Fibroblast of the conjunctiva (primary cell): ENCODE results near the gene HOXD8.

Experiments used
- DNase-seq: peaks from one replicate; pipeline ENCODE4 v3.0.0-alpha.2; 2010; ENCODE audit warnings: low read depth

The HOXD8 gene

DNA sequence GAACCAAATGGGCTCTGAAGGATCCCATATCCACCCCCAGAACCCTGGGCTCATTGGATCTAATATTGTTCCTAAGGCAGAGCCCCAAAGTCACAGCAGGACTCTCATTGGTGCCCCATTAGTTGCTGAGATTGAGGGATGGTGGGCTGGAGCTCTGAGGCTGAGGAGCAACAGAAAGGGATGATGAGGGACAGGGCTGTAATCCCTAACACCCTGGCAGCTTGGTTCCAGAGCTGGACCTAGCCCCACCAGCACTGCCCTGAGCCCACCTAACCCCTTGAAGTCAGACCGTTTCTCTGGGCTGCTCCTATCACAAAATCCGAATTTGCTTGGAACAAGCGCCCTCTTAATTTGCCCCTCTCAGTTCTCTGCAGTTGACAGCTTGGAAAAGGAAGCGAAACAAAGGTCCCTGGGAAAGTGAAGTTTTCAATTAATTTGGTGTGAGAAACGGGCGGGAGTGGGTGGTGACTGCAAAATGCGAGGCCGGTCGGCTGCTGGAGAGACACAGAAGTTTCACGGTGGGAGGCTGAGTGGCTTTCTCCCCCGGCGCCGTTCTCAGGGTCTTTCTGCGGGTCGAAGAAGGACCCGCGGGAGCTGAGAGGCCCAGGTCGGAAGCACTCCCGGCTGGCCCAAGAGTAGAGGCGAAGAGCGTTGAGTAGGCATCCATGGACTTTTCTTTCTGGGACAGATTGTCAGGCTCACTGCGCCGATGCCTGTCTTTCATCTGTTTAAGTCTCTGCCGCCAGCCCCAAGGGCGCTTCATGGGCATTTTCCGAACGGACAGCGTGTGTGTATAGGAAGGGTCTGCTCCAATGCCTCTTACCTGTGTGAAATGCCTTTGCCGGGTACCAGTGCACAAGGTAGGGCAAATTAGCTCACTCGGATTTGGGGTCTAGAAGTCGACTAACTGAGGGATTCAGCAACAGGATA is 37.9 kb upstream of the HOXD8 start:
- no peak for DNase-seq

DNA sequence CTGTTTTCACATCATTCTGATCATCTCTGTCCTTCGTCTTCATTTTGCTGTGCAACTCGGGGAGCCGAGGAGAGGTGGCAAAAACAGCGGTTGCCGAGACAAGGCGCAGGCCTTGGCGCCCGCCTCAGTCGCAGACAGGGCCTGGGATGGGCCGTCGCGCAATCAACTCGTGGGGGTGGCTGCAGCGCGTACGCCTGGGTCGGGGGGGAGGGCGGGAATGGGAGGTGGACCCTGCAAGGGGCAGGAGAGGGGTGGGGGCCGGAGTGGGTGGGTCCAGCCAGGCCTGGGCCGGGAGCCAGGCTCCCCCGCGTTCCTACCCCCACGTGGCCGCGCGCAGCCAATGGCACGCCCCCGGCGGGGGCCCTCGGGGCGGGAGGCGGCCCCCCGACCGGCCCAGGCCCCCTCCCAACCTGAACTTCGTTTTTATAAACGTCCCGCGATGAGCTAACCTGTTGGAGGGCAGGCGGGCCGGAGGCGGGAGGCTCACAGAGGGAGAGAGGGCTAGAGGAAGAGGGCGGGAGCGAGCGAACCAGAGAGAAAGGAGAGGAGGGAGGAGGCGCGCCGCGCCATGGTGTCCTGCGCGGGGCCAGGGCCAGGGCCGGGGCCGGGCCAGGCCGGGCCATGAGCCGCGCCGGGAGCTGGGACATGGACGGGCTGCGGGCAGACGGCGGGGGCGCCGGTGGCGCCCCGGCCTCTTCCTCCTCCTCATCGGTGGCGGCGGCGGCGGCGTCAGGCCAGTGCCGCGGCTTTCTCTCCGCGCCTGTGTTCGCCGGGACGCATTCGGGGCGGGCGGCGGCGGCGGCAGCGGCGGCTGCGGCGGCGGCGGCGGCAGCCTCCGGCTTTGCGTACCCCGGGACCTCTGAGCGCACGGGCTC is 37.0 kb upstream of the HOXD8 start, which contains the start of gene HOXD13:
Gene HOXD13, plus strand, starts transcription at position 452 of the 875 bp plus-strand sequence. Its CDS starts 170 bp downstream, at position 622.
- DNase-seq, result no peak

DNA sequence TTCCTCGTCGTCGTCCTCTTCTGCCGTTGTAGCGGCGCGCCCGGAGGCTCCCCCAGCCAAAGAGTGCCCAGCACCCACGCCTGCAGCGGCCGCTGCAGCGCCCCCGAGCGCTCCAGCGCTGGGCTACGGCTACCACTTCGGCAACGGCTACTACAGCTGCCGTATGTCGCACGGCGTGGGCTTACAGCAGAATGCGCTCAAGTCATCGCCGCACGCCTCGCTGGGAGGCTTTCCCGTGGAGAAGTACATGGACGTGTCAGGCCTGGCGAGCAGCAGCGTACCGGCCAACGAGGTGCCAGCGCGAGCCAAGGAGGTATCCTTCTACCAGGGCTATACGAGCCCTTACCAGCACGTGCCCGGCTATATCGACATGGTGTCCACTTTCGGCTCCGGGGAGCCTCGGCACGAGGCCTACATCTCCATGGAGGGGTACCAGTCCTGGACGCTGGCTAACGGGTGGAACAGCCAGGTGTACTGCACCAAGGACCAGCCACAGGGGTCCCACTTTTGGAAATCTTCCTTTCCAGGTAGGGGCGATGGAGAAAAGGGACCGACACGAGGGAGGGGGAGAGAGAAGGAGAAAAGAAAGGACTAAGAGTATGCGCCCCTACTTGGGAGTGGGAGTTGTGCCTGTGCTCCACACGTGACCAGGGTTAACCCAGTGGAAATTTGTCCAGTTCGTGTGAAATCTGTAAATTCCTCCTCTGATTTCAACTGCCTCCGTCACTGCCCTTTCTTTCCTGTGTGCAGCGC is 36.2 kb upstream of the HOXD8 start:
- DNase-seq, result no peak

DNA sequence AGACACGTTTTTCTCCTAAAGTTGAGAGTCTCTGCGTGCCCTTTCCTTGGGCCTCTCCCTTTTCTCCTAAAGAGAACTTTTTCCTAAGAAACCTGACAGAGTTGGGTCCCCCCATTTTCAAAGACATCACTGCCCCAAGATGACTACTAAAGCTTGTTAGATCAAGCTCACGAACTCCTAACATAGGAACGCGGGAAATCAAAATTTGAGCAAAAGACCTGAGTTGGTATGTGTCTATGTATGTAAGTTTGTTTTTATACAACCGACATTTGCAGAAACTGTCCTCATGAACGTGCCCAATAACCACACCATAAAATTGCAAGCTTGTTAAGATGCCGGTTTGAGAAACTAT is 35.6 kb upstream of the HOXD8 start:
- DNase-seq, result no peak

- no peak for DNase-seq
Measured at GRCh38 chr2:176094349-176094748, 35.2 kb upstream of the HOXD8 start.

- DNase-seq, result no peak
Measured at GRCh38 chr2:176095421-176095820, 34.1 kb upstream of the HOXD8 start.

DNA sequence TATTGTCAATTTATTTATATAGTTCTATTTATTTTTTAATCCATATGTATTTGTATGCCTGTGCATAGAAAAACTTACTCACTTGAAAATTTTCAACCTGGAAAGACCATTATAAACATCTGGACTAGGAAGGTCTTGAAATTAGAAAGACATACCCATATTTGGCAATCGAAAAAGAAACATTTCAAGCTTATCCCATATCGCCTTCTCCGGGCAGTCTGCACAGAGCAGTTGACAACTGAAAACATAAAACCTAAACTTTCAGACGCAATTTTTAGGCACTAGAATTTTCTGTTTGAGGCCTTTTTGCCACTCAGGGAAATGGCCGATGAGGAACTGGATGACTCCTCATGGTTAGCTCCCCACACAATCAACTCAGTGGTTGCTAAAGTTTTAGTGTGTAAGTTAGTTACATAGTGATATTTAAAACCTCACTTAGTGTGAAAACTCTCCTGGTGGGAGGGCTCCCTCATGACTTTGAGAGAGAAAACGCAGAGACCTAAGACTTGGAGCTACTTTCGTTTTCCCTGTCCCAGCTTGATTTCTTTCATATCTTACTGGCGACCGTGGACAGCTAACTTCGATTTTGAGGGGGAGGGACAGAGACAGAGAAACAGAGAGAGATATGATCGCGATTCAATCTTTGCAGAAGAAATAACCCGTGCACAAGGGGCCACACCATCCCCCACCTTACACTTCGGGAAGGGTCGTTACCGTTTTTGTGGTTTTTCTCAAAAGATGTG is 33.1 kb upstream of the HOXD8 start:
- DNase-seq, result no peak

GRCh38 chr2:176096986-176097819 is 32.3 kb upstream of the HOXD8 start:
- DNase-seq, result peak; percentile 28

GRCh38 chr2:176097820-176098365 is 31.6 kb upstream of the HOXD8 start:
- DNase-seq, result no peak

GRCh38 chr2:176098366-176099158 is 30.9 kb upstream of the HOXD8 start:
- no peak for DNase-seq

DNA sequence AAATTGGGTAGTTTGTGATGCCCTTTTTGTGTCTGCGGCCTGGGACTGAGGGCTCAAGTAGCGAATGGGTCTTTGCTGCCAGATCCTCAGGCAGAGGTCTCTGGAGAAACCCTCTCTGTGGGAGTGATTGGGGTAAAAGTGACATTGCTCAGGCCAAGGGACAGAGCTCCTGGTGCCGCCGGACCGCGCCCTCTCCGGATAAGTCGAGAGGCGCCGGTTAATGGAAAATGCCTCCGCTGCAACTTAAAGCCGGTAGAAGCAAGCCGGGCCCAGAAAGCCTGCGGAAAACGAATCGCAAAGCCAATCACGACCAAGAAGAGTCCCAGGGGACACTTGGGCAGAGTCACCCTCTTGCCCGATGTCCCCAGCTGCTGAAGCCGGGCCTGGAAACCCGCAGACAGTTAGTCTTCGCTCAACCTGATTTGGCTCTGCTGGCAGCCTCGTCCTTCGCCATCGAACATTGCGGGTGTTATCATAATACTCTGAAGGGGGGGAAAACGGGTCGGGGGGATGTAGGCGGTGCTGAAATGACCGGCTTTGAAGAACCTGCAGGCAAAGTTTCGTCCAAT is 30.3 kb upstream of the HOXD8 start:
- DNase-seq, result no peak

DNA sequence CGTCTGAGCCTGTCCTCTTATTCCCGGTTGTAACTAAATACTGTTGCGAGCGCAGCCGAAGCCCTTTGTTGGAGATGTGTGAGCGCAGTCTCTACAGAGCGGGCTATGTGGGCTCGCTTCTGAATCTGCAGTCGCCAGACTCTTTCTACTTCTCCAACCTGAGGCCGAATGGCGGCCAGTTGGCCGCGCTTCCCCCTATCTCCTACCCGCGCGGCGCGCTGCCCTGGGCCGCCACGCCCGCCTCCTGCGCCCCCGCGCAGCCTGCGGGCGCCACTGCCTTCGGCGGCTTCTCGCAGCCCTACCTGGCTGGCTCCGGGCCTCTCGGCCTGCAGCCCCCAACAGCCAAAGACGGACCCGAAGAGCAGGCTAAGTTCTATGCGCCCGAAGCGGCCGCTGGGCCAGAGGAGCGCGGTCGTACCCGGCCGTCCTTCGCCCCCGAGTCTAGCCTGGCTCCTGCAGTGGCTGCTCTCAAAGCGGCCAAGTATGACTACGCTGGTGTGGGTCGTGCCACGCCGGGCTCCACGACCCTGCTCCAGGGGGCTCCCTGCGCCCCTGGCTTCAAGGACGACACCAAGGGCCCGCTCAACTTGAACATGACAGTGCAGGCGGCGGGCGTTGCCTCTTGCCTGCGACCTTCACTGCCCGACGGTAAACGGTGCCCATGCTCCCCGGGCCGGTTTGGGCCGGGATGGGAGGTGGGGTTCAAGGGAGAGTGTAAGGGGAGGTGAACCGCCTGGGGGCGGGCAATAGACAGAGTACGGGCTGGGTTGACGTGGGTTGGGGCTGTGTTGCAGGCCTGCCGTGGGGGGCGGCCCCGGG is 29.6 kb upstream of the HOXD8 start, which contains the start of gene HOXD12:
Gene HOXD12, plus strand, starts transcription at position 68 of the 819 bp plus-strand sequence. Its CDS starts 7 bp downstream, at position 75.
- no peak for DNase-seq

GRCh38 chr2:176100547-176101140 is 28.9 kb upstream of the HOXD8 start:
- DNase-seq, result no peak

- DNase-seq, result no peak
Measured at GRCh38 chr2:176101216-176101830, 28.2 kb upstream of the HOXD8 start.

DNA sequence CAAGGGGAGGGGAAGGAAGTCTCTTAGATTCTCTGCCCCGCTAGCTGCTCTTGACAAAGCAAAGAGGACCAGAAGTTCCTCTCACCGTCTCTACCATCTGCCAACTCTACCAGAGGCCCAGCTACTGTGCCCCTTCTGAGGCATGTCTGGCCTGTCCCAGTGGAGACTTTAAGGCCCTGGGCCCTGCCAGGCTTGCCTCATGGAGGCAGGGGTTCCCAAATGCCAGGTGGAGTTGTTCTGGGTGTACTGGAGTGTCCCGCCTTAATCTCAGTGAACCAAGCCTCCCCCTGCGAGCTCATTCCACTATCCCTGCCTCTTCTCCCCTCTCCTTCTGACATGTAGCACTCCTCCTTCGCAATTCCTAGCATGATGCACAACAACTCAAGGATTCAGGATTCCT is 27.7 kb upstream of the HOXD8 start:
- DNase-seq, result no peak

DNA sequence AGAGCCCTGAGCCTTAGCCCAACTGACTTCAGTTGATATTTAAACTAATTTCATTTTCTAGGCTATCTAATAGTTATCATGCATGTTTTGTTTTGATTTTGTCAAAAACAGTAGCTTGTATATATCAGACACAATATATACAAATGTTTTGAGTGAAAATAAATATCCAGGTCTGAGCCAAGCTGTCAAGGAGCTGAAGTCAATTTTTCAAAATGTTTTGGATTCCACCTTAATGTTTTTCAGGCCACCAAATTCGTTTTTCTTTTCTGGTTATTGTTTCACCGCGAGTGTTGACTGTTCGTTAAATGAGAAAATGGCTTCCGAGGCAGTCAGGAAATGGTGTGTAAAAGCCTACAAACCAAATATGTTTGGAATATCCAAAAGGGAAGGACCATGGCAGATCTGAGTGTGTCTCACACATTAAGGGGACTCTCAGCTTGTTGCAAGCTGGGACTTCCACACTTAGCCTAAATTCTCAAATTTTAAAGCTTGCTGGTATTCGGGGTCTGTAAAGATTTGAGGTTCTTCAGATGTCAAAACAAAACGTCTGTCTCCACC is 27.1 kb upstream of the HOXD8 start:
- no peak for DNase-seq

DNA sequence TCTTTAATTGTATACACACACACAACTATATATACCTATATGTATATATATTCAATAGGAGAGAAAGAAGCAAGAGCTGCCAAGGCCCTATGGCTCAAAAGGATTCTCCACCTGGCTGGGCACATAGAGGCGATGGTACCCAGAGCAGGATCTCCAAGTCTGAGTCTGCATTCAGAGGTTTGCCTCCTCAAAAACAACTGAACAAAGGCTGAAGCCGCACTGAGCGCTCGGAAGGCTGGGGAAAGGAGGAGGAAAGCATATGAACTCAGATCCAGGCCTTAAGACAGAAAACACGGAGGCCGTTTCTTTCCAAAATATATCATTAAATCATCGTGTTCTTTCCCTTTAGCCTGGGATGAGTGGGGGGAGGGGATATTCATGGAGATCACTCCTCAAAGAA is 26.3 kb upstream of the HOXD8 start:
- no peak for DNase-seq
